ENCODE results near the gene SUSD4. TPM values are rescaled to one million over a fixed set of nuclear protein-coding genes. Genes with fewer than 3 reads are reported as not detected.
A peak's percentile ranks its signal among the peaks of the same experiment; 100 is the strongest.

SUSD4 gene
- total and polyA plus RNA-seq, 2 of the 8 experiments (the other 6 are each of a cell fraction or from before 2014, with no cell fraction given) = 3.9 to 5.2 TPM

- DNase-seq (ENCODE audit: low read depth in 1 of 2, low spot score in 2 of 2) (peak in 1 of 2 experiments; percentile 27), FAIRE-seq (no peak)
- H4K91ac ChIP-seq (replicated peaks; ENCODE audit: insufficient read length, low read length) = no peak overlapping the region
- H3K18ac ChIP-seq (ENCODE audit: extremely low read depth, low read length) = no peak overlapping the region
- H3K79me2 ChIP-seq (ENCODE audit: control insufficient read depth in 1 of 2, insufficient read depth in 2 of 2, low read length in 2 of 2) = no peaks in the 10 kb centered on the region
- H3K79me1 ChIP-seq (ENCODE audit: low read depth, low read length) = no peaks in the 10 kb centered on the region
- WGBS, 2 experiments (ENCODE audit: extremely low coverage in 1 of 2, insufficient coverage in 1 of 2, insufficient read length in 1 of 2, insufficient replicate concordance in 2 of 2, low coverage in 1 of 2, low lambda C conversion rate in 2 of 2, missing lambda C conversion rate in 1 of 2) = 79% methylated on average over 3 of the region's 3 CpGs; no CpG with 5 or more reads in 1 of the 2 experiments
- no peak overlapping the region for H3K14ac ChIP-seq (ENCODE audit: insufficient read length)
- H3K4me2 ChIP-seq (ENCODE audit: insufficient read depth in 1 of 2, low read depth in 2 of 2, low read length in 2 of 2) = no peak overlapping the region
- H3K4me3 ChIP-seq (ENCODE audit: extremely low read depth in 1 of 4, insufficient read depth in 2 of 4, low read depth in 3 of 4, low read length in 4 of 4) = no peak overlapping the region
- no peak overlapping the region for H3K56ac ChIP-seq (replicated peaks; ENCODE audit: insufficient read length, low read depth, low read length)
- ChIA-PET CTCF (ENCODE audit: partially characterized antibody) (interaction anchor here (1.1 to 1.2 kb wide), 2 partner anchors 9 to 109 kb away, joined by 3 to 4 read pairs; no protein-coding TSS in a partner anchor), POLR2A (ENCODE audit: partially characterized antibody) (interaction anchor here (0.8 kb wide), 1 partner anchor 438 kb away, joined by 3 read pairs; no protein-coding TSS in a partner anchor)
- no peaks in the 10 kb centered on the region for H3K23me2 ChIP-seq (ENCODE audit: low read depth, low read length)
- H4K20me1 ChIP-seq (replicated peaks in 1 of 2; ENCODE audit: control insufficient read depth in 1 of 2, insufficient read depth in 2 of 2, low read length in 2 of 2) = no peaks in the 10 kb centered on the region
- no peaks in the 10 kb centered on the region for H3K27me3 ChIP-seq (replicated peaks in 1 of 4; ENCODE audit: control insufficient read depth in 3 of 4, extremely low read depth in 1 of 4, insufficient read depth in 3 of 4, low read length in 3 of 4)
- H3K27ac ChIP-seq (ENCODE audit: low read depth, low read length) = no peak overlapping the region
- no peak overlapping the region for H3K9ac ChIP-seq (replicated peaks in 1 of 4; ENCODE audit: extremely low read depth in 1 of 4, low read depth in 3 of 4, low read length in 3 of 4)
- no peak overlapping the region for H2BK120ac ChIP-seq (replicated peaks; ENCODE audit: low read depth, low read length)
- no peak overlapping the region for H3K23ac ChIP-seq (ENCODE audit: insufficient read length)
- H3K4ac ChIP-seq (replicated peaks; ENCODE audit: insufficient read length, low read depth, low read length) = no peak overlapping the region
- TF ChIP-seq POU5F1 (IDR thresholded peaks at IDR 0.05; ENCODE audit: low read depth, low read length) (no peak), TAF7 (optimal IDR thresholded peaks at IDR 0.05; ENCODE audit: borderline replicate concordance, low read depth, low read length) (no peak)
- H2BK5ac ChIP-seq (ENCODE audit: low read depth, low read length) = no peak overlapping the region
- H2BK12ac ChIP-seq (ENCODE audit: low read depth, low read length) = no peak overlapping the region
- no peak overlapping the region for H2AK5ac ChIP-seq (ENCODE audit: low read depth, low read length)
- H4K5ac ChIP-seq (ENCODE audit: insufficient read length, low read depth, low read length) = no peak overlapping the region
- H2BK15ac ChIP-seq (ENCODE audit: low read length) = no peak overlapping the region
- no peak overlapping the region for H4K8ac ChIP-seq (ENCODE audit: extremely low read depth, insufficient read depth, low read length)
- no peaks in the 10 kb centered on the region for H3K36me3 ChIP-seq (ENCODE audit: control insufficient read depth in 2 of 4, insufficient read depth in 4 of 4, low read length in 3 of 4)
- no peak overlapping the region for H2AFZ ChIP-seq (ENCODE audit: low read length)
- no peaks in the 10 kb centered on the region for H3K9me3 ChIP-seq (ENCODE audit: insufficient read depth in 2 of 2, low read depth in 1 of 2, low read length in 1 of 2)
- no peaks in the 10 kb centered on the region for H3K4me1 ChIP-seq (replicated peaks in 1 of 4; ENCODE audit: control insufficient read depth in 3 of 4, insufficient read depth in 4 of 4, low read length in 3 of 4)
- no peak overlapping the region for H2BK20ac ChIP-seq (ENCODE audit: low read length)
Observed at GRCh38 chr1:223233019-223233409, 131.0 kb downstream of the SUSD4 start.

Data from H1 (cell line).